Fibroblast of lung (primary cell): ENCODE results near the gene PAFAH2. TPM values are rescaled to one million over a fixed set of nuclear protein-coding genes. Genes with fewer than 3 reads are reported as not detected.
A peak's percentile ranks its signal among the peaks of the same experiment; 100 is the strongest.

ENCODE experiments used
- DNase-seq, 2 donors: peaks; one replicate each; pipeline versions ENCODE4 v3.0.0 to v3.0.0-alpha.2; 2010; ENCODE audit warnings: low read depth in 2 of 2
- H2AFZ ChIP-seq: 2 replicates; pipeline ENCODE4 v1.5.1; 2012; ENCODE audit warnings: low read length, control low read depth, inconsistent platforms
- H3K27ac ChIP-seq: 2 replicates; pipeline ENCODE4 v1.5.1; 2011; ENCODE audit warnings: low read length, control low read depth; ENCODE audit not compliant: insufficient read depth
- H3K27me3 ChIP-seq: 2 replicates; pipeline ENCODE4 v1.5.1; 2011; ENCODE audit warnings: mild to moderate bottlenecking, low read length; ENCODE audit not compliant: control insufficient read depth, insufficient read depth
- H3K36me3 ChIP-seq: 2 replicates; pipeline ENCODE4 v1.5.1; 2011; ENCODE audit warnings: low read length; ENCODE audit not compliant: control insufficient read depth, insufficient read depth
- H3K4me1 ChIP-seq: 2 replicates; pipeline ENCODE4 v1.5.1; 2011; ENCODE audit warnings: low read length; ENCODE audit not compliant: control insufficient read depth, insufficient read depth; ENCODE audit errors: extremely low read depth
- H3K4me2 ChIP-seq: 2 replicates; pipeline ENCODE4 v1.5.1; 2011; ENCODE audit warnings: low read length, control low read depth; ENCODE audit not compliant: insufficient read depth; ENCODE audit errors: extremely low read depth
- H3K4me3 ChIP-seq, 4 experiments: fragments of 200-600 bp in 1 of 4; sonication (generic) in 1 of 4; replicated peaks in 1 of 4; 2 replicates each; pipeline ENCODE4 v1.5.1; 2011 to 2016; ENCODE audit warnings: low read length in 4 of 4, low read depth in 3 of 4, mild to moderate bottlenecking in 3 of 4, control low read depth in 2 of 4, inconsistent platforms in 1 of 4, mixed read lengths in 1 of 4; ENCODE audit not compliant: insufficient read depth in 1 of 4; ENCODE audit errors: control extremely low read depth in 1 of 4
- H3K79me2 ChIP-seq: 2 replicates; pipeline ENCODE4 v1.5.1; 2012; ENCODE audit warnings: mild to moderate bottlenecking, low read length, inconsistent platforms; ENCODE audit not compliant: control insufficient read depth, insufficient read depth
- H3K9ac ChIP-seq: 2 replicates; pipeline ENCODE4 v1.5.1; 2011; ENCODE audit warnings: mild to moderate bottlenecking, low read length, control low read depth; ENCODE audit not compliant: insufficient read depth
- H3K9me3 ChIP-seq: 2 replicates; pipeline ENCODE4 v1.5.1; 2012; ENCODE audit warnings: low read depth, low read length; ENCODE audit not compliant: control insufficient read depth, insufficient read depth
- H4K20me1 ChIP-seq: 2 replicates; pipeline ENCODE4 v1.5.1; 2011; ENCODE audit warnings: low read length; ENCODE audit not compliant: control insufficient read depth, insufficient read depth; ENCODE audit errors: extremely low read depth
- CTCF ChIP-seq, 2 donors: IDR thresholded peaks in 1 of 2; conservative IDR thresholded peaks in 1 of 2; 1 replicate in 1 of 2; 2 replicates in 1 of 2; pipeline ENCODE4 v1.5.1; 2011 to 2012; ENCODE audit warnings: low read length in 2 of 2, control low read depth in 1 of 2, inconsistent platforms in 1 of 2, low read depth in 1 of 2, mild to moderate bottlenecking in 1 of 2
- EZH2 ChIP-seq: IDR thresholded peaks from 2 replicates; pipeline ENCODE4 v1.5.1; 2012; ENCODE audit warnings: low read length, control low read depth, mild to moderate bottlenecking; ENCODE audit errors: missing control alignments
- polyA plus RNA-seq, 2 donors: library from polyadenylated mRNA; depleted of rRNA in 1 of 2; stranded (reverse) in 1 of 2; unstranded in 1 of 2; fragments of >200 nt; gene quantifications; 2 replicates each; pipeline ENCODE4 v1.2.1, GENCODE V29; 2011 to 2012; ENCODE audit warnings: missing spikeins in 1 of 2
- total RNA-seq: library from RNA; depleted of rRNA; stranded (reverse); fragments of >200 nt; gene quantifications from 2 replicates; pipeline ENCODE4 v1.2.1, GENCODE V29; 2014

Gene PAFAH2
- total and polyA plus RNA-seq, 2 donors (not counting 1 experiment from before 2014, with no cell fraction given): 8.3 to 11.7 TPM

GRCh38 chr1:26035203-26035958, 37.5 kb upstream of the PAFAH2 start:
- H3K4me2 ChIP-seq: peak overlapping the region; percentile 92
- H3K79me2 ChIP-seq: no peaks in the 10 kb centered on the region
- peak overlapping the region; percentile 73 to 91 (median 82) for H3K4me3 ChIP-seq
- DNase-seq: peak; percentile 88
- TF ChIP-seq CTCF (conservative IDR thresholded peaks at IDR 0.05 in 1 of 2, IDR thresholded peaks at IDR 0.05 in 1 of 2; ENCODE audit: low read depth in 1 of 2, low read length in 2 of 2) (no peak), EZH2 (no peak)
- peak overlapping the region; percentile 51 for H3K9ac ChIP-seq
- no peak overlapping the region for H3K27ac ChIP-seq
- H3K36me3 ChIP-seq: no peaks in the 10 kb centered on the region
- no peaks in the 10 kb centered on the region for H4K20me1 ChIP-seq
- H3K9me3 ChIP-seq: no peaks in the 10 kb centered on the region
- peak overlapping the region; percentile 99 for H2AFZ ChIP-seq
- H3K4me1 ChIP-seq: peaks cover 10% of the 10 kb centered on the region
- peaks cover 13% of the 10 kb centered on the region for H3K27me3 ChIP-seq

- H3K36me3 ChIP-seq: no peaks in the 10 kb centered on the region
- TF ChIP-seq EZH2 (peak; percentile 58), CTCF (conservative IDR thresholded peaks at IDR 0.05 in 1 of 2, IDR thresholded peaks at IDR 0.05 in 1 of 2; ENCODE audit: low read depth in 1 of 2, low read length in 2 of 2) (no peak)
- H4K20me1 ChIP-seq: no peaks in the 10 kb centered on the region
- peak overlapping the region; percentile 77 for H2AFZ ChIP-seq
- peak overlapping the region; percentile 73 to 91 (median 82) for H3K4me3 ChIP-seq
- peaks cover 10% of the 10 kb centered on the region for H3K4me1 ChIP-seq
- peaks cover 11% of the 10 kb centered on the region for H3K27me3 ChIP-seq
- H3K79me2 ChIP-seq: no peaks in the 10 kb centered on the region
- no peaks in the 10 kb centered on the region for H3K9me3 ChIP-seq
- no peak overlapping the region for H3K9ac ChIP-seq
- no peak for DNase-seq
- H3K27ac ChIP-seq: no peak overlapping the region
- peak overlapping the region; percentile 92 for H3K4me2 ChIP-seq
Measured at GRCh38 chr1:26034504-26035202, 36.8 kb upstream of the PAFAH2 start.

GRCh38 chr1:26032656-26033357, 34.9 kb upstream of the PAFAH2 start:
- Histone ChIP-seq H3K4me2 (no peak overlapping the region), H3K36me3 (no peaks in the 10 kb centered on the region), H3K27ac (no peak overlapping the region), H3K9ac (no peak overlapping the region), H2AFZ (no peak overlapping the region), H3K4me1 (peaks cover 10% of the 10 kb centered on the region), H3K4me3 (no peak overlapping the region), H3K27me3 (peaks cover 3% of the 10 kb centered on the region), H3K9me3 (no peaks in the 10 kb centered on the region), H4K20me1 (no peaks in the 10 kb centered on the region), H3K79me2 (no peaks in the 10 kb centered on the region)
- no peak for TF ChIP-seq CTCF (conservative IDR thresholded peaks at IDR 0.05 in 1 of 2, IDR thresholded peaks at IDR 0.05 in 1 of 2; ENCODE audit: low read depth in 1 of 2, low read length in 2 of 2)
- TF ChIP-seq EZH2: no peak
- DNase-seq: no peak
